Heart left ventricle (tissue), 13 donors: ENCODE measurements around the gene UGT1A10.

ENCODE experiments used
- POLR2A ChIP-seq, 2 donors: fragments of 450-650 bp; IDR thresholded peaks; one replicate each; pipeline ENCODE4 v1.6.1; 2017; ENCODE audit warnings: antibody characterized with exemption in 2 of 2, mild to moderate bottlenecking in 2 of 2, moderate library complexity in 2 of 2
- TF ChIP-seq, protein P1 (sequence below), 12 donors: fragments of 200-600 bp; sonication (generic) in 4 of 12; IDR thresholded peaks; one replicate each; pipeline versions ENCODE4 v1.5.0 to v1.8.0; 2018 to 2022; ENCODE audit warnings: antibody characterized with exemption in 12 of 12, mild to moderate bottlenecking in 5 of 12
- donor health status: ischemic (EF 13 %, LVEDD 7.1; RV severe dilation, severe dysfunction).
- donor health status: DM: no; HTN: yes; CAD: no.
- donor health status: DM: no; HTN: no; CAD: no.
- donor health status: ischemic (EF 25% LVEDD 6.9; RV normal size, moderate dysfunction).
- donor health status: ischemic (EF 25% LVEDD 5.7; RV mildly dilated, moderate dysfunction).
- donor health status: ischemic (EF 35%, LVEDD 5.7; RV mildly dilated, moderate dysfunction).
- donor health status: nonischemic (EF 11% LVEDD 7.7; RV severe dilation, severe dysfunction).
- donor health status: DM: yes; HTN: yes; CAD: no.
- donor health status: PGD.
- donor health status: ischemic (EF 29% LVEDD 5.4; RV normal size, mild dysfunction).
- donor health status: nonischemic (EF 23%, LVEDD 6.1; RV moderate dilation, normal function).

DNA sequence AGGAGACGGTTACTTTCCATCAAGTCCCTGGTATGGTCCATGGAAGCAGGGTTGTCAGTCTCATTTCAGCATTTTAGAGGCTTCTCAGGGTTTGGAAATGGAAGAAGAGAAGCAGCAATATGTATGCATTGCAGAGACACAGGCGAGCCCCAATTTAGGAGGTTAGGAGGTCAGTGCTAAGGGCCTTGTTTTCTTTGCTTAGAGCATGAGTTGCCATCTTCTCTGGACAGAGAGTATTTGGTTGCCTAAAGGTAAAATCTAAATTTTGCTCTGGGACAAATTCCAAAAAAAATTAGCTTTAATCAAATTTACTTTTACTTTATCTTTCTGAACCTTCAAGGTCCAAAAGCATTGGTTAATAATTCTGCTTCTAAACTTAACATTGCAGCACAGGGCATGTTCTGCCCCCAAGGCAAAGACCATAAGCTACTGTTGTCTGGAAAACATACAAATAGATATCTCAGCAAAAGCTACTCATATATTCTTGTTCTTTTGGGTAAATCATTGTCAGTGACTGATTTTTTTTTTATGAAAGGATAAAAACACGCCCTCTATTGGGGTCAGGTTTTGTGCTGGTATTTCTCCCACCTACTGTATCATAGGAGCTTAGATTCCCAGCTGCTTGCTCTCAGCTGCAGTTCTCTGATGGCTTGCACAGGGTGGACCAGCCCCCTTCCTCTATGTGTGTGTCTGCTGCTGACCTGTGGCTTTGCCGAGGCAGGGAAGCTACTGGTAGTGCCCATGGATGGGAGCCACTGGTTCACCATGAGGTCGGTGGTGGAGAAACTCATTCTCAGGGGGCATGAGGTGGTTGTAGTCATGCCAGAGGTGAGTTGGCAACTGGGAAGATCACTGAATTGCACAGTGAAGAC, 35.3 kb downstream of the UGT1A10 start, which contains the start of gene UGT1A9:
- TF ChIP-seq, protein P1, sequence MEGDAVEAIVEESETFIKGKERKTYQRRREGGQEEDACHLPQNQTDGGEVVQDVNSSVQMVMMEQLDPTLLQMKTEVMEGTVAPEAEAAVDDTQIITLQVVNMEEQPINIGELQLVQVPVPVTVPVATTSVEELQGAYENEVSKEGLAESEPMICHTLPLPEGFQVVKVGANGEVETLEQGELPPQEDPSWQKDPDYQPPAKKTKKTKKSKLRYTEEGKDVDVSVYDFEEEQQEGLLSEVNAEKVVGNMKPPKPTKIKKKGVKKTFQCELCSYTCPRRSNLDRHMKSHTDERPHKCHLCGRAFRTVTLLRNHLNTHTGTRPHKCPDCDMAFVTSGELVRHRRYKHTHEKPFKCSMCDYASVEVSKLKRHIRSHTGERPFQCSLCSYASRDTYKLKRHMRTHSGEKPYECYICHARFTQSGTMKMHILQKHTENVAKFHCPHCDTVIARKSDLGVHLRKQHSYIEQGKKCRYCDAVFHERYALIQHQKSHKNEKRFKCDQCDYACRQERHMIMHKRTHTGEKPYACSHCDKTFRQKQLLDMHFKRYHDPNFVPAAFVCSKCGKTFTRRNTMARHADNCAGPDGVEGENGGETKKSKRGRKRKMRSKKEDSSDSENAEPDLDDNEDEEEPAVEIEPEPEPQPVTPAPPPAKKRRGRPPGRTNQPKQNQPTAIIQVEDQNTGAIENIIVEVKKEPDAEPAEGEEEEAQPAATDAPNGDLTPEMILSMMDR (IDR thresholded peaks at IDR 0.05), result no peak
- TF ChIP-seq POLR2A (IDR thresholded peaks at IDR 0.05), result no peak
